GM21528 (cell line): Measurements from ENCODE around the gene CRYBG1.

Experiments
- ATAC-seq: cut with Tn5 transposase; IDR thresholded peaks from one replicate; pipeline ENCODE4 v1.9.1; 2021; ENCODE audit warnings: mild to moderate bottlenecking, moderate library complexity; ENCODE audit not compliant: unreplicated experiment, low FRiP score

CRYBG1 gene

DNA sequence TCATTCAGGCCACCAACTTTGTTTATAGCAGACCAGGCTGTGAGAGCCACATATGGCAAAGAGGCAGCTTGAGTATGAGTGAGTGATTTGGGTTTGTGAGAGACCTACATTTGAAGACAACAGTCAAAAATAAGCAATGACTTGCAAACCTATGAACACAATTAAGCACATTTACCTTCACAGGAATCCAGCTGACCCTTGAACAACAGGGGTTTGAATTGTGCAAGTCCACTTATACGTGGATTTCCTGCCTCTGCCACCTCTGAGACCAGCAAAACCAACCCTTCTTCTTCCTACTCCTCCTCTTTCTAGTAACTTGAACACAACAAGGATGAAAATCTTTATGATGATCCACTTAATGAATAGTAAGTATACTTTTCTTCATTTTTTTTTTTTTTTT, 258.7 kb downstream of the CRYBG1 start:
- ATAC-seq, result no peak

DNA sequence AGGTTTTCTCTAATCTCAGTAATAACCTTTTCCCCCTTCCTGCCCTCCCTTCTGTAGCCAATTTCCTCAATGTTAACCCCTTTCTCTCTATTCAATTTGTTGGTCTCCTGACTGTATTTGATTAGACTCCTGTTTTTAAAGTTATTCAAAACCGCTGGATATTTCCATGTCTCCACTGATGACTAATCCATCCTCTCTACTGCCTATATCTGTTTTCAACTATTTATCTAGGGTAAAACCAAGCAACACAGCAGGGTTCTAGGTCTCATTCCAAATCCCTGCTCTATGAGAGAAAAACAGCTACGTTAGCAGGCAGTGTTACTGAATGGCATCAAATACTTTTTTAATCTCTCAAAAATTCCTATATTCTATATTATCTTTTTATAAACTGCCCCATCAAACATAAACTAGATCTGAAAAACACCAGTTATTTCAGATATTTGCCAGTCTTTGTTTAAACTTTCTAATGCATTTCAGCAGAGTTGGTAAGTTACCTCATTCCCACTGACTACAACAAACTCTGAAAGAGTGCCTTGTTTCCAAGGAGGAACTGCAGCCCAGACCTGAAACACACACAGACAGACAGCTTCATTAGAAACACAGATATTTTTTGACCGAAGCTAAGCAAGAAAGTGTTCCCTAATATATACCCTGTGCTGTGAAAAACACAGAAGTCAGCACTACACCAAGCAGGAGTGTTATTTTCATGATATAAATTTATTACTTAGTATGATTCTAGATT, 260.6 kb downstream of the CRYBG1 start:
- ATAC-seq, result no peak
